AG09309 (cell line): Measurements from ENCODE around the gene SCRN3.

Experiments used
- DNase-seq: peaks from one replicate; pipeline ENCODE4 v3.0.0-alpha.2; 2010; ENCODE audit warnings: low read depth
- H3K4me3 ChIP-seq: 2 replicates; pipeline ENCODE4 v1.5.1; 2011; ENCODE audit warnings: mild to moderate bottlenecking, low read depth, low read length, moderate library complexity; ENCODE audit not compliant: control insufficient read depth
- TF ChIP-seq, protein P1 (sequence below): IDR thresholded peaks from 2 replicates; pipeline ENCODE4 v1.5.1; 2011; ENCODE audit warnings: mild to moderate bottlenecking, low read depth, low read length, inconsistent platforms; ENCODE audit not compliant: insufficient read depth, control insufficient read depth; ENCODE audit errors: missing control alignments

SCRN3 gene

GRCh38 chr2:174449033-174449432, 53.5 kb downstream of the SCRN3 start:
- no peak overlapping the region for H3K4me3 ChIP-seq
- no peak for DNase-seq
- TF ChIP-seq, protein P1, sequence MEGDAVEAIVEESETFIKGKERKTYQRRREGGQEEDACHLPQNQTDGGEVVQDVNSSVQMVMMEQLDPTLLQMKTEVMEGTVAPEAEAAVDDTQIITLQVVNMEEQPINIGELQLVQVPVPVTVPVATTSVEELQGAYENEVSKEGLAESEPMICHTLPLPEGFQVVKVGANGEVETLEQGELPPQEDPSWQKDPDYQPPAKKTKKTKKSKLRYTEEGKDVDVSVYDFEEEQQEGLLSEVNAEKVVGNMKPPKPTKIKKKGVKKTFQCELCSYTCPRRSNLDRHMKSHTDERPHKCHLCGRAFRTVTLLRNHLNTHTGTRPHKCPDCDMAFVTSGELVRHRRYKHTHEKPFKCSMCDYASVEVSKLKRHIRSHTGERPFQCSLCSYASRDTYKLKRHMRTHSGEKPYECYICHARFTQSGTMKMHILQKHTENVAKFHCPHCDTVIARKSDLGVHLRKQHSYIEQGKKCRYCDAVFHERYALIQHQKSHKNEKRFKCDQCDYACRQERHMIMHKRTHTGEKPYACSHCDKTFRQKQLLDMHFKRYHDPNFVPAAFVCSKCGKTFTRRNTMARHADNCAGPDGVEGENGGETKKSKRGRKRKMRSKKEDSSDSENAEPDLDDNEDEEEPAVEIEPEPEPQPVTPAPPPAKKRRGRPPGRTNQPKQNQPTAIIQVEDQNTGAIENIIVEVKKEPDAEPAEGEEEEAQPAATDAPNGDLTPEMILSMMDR: no peak

DNA sequence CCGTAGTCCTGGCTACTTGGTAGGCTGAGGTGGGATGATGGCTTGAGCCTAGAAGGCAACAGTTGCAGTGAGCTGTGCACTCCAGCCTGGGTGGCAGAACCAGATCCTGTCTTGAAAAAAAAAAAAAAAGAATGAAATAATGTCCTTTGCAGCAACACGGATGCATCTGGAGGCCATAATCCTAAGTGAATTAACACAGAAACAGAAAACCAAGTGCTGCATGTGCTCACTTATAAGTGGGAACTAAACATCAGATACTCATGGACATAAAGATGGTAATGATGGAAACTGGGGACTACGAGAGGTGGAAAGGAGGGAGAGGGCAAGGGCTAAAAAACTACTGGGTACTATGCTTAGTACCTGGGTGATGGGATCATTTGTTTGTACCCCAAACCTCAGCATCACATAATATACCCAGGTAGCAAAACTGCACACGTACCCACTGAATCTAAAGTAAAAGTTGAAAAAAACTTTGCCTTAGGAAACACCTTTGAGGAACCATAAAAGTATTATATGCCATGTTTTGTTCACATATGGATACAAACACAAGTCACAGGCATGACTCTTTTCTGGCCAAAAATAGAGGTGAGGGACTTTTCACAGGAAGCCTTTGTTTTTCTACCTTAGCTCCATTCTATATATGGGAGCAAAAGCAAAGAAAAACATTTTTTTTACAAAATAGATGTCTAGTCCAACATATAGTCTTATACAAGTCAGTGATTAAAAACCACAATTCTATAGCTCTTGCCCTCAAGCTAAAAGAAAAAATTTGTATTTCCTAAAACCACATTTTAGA, 54.7 kb downstream of the SCRN3 start:
- TF ChIP-seq, protein P1: no peak
- no peak for DNase-seq
- no peak overlapping the region for H3K4me3 ChIP-seq

DNA sequence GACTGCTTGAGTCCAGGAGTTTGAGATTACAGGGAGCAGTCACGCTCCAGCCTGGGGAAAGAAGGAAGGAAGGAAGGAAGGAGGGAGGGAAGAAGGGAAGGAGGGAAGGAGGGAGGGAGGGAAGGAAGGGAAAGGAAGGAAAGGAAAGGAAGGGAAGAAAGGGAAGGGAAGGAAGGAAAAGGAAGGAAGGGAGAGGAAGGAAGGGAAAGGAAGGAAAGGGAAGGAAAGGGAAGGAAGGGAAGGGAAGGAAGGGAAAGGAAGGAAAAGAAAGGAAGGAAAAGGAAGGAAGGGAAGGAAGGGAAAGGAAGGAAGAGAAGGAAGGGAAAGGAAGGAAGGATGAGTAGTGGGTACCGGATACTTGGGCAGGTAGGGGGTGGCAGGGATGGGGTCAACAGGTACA, 59.0 kb downstream of the SCRN3 start:
- TF ChIP-seq, protein P1: no peak
- no peak for DNase-seq

GRCh38 chr2:174461221-174461620, 65.7 kb downstream of the SCRN3 start:
- no peak for DNase-seq
- H3K4me3 ChIP-seq: no peak overlapping the region
- TF ChIP-seq, protein P1: no peak

More for the DNA sequence above, 59.0 kb downstream of the SCRN3 start:
- H3K4me3 ChIP-seq: no peak overlapping the region

DNA sequence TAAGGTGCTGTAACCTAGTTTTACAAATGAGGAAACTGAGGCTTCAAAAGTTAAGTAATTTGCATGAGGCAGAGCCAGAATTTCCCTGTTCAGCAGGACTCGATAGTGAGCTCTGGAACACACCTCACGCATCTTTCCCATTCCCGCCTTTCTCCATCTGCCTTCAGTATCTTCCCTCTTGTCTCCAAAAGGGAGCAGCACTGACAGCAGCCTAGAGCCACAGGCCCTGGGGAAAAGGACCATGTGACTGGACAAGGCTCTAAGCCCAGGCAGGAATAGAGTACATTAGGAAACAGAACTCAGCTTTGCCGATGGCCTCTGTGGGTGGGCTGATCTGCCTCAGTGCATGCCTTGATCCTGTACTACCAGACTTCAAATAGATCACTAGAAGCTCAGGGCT, 69.8 kb downstream of the SCRN3 start:
- TF ChIP-seq, protein P1: no peak
- no peak overlapping the region for H3K4me3 ChIP-seq
- DNase-seq: no peak

DNA sequence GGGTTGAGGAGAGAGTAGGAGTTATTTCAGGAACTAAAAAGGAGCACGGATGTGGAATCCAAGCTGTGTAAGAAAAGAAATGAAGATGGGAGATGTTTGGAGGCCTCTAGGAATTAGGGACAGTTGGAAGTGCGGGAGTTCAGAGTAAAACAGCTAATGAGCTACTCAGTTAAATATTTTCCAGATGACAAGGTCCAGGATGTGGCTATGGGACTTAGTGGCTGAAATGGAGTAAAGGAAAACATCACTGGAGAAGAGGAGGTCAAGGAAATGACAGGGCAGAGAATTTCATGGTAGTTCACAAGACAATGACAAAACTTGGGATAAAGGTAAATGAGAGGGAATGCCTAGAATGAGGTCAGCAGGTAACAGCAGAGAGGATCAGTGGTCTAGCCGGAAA, 78.3 kb downstream of the SCRN3 start:
- DNase-seq: no peak
- TF ChIP-seq, protein P1: no peak
- no peak overlapping the region for H3K4me3 ChIP-seq
